Measurements from ENCODE around the gene DAPK1.

DAPK1 gene

DNA sequence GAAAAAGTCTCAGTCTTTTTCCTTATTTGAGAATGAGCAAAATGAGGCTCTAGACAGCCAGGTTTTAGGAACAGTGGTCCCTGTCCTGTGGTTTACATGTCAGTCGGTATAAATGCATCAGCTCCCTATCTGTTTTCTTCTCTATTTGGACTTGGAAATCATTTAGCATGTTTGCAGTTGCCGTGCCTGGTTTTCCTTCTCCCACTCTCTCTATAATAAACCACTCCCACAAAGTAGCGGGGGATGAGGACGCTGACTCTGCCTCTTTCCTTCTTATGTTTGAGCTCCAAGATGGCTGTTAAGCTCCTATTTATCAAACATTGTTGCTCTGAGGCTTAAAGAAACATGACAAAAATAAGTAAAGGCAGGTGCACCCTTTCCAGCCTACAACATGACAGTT, 171.1 kb downstream of the DAPK1 start:
- DNase-seq (ENCODE audit: low read depth in 2 of 2), result no peak

DNA sequence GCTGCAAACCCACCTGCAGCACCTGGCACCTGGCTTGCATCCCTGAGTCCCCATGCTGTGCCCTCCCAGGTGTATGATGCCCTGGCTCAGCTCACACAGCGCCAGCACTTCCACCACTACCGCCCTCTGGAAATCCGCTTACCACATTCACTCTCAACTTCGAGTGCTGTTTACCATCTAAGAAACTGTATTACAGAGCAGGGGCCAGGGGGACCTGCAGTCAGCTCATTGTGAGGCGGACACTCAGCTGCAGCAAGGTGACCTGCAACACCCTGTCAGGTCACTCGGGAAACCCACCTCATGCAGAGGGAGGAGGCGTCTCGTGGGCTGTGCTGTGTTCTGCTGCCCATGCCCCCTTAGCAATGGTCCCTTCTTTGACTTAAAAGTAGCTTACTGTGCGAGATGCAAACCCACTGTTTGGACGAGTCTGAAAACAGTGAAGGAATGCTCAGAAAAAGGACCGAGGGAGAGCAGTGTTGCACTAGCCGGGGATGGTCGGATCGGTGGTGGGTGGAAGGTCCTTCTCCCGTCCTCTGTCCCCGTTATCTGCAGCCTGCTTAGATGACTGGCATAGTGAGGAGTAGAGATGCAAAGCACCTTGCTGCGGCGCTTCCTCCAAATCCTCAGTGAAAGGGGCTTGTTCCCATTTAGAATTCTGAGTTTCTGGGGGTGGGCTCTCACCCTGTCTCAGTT, 173.1 kb downstream of the DAPK1 start:
- DNase-seq (ENCODE audit: low read depth in 2 of 2), result no peak

DNA sequence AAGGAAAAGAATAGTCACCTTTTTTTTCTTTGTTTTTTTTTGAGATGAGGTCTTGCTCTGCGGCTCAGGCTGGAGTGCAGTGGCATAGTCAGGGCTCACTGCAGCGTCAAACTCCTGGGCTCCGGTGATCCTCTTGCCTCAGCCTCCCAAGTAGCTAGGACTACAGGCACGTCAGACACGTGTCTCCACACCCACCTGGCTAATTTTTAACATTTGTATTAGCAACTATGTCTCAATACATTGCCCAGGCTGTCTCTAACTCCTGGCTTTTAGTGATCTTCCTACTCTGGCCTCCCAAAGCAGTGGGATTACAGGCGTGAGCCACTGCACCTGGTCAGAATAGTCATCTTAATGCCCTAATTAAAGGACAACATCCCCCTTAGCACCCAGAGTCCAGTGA, 173.8 kb downstream of the DAPK1 start:
- DNase-seq (ENCODE audit: low read depth in 2 of 2), result no peak

DNA sequence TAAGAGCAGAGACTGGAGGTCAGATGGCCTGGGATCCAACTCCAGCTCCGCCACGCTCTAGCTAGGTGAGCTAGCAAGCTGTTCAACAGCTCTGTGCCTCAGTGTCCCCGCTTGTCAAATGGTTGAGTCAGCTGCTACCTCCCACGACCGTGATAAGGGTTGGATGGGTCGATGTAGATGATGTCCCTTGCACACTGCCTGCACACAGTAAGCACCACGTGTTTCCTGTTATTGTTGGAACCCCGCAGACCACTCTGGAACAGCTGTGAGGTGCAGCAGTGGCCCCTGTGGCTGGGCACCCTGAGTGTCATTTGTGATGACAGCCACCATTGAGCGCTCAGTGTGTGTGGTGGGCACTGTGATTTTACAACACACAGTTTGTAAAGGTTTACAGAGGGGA, 174.3 kb downstream of the DAPK1 start:
- DNase-seq (ENCODE audit: low read depth in 2 of 2), result no peak

DNA sequence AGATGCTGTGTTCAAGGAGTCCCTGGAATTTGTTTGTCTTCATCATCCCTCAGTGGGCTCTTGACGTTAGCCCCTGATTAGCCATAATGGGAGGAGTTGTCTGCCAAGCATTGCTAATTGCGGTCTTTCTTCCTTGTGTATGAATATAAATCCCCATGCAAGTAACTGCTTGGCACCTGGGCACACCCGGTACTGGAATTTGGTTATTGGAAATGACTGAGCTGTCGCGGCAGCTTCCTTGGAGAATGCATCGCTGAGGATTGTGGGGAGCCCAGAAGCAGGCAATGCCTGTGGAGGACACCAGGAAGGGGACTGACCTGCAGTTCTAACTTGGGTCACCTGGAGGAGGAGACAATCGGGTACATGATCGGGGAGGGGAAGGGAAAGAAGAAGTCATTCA, 174.9 kb downstream of the DAPK1 start:
- DNase-seq (ENCODE audit: low read depth in 2 of 2), result no peak

DNA sequence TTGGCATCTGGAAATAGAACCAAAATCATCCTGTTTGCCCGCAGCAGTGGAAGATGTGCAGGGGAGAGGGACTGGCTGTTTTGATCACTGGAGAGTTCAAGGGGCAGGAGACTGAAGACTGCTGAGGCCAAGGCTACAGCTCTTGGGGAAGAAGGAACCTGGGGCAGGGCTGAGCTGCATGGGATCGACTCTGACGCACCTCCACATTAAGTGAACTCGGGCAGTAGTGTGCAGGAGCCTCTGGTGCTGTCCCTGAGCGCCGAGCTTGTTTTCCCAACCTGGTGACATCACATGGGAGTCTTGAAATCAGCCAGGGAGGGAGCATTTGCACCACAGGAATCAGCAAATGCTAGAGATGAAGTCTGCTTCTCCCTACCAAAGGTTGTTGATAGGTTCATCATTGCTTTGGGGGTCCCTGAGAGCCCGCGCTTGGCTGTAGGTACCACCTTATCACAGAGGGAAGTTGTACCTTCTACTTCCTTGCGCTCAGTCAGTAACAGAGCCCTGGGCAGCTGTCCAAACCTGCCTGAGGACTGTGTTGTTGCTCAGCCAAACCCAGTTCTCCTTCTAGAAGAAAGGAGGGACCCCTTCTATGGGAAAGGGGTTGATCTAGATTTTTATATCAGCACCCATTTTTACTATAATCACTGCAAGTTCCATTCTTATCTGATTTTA, 175.9 kb downstream of the DAPK1 start:
- no peak for DNase-seq (ENCODE audit: low read depth in 2 of 2)

DNA sequence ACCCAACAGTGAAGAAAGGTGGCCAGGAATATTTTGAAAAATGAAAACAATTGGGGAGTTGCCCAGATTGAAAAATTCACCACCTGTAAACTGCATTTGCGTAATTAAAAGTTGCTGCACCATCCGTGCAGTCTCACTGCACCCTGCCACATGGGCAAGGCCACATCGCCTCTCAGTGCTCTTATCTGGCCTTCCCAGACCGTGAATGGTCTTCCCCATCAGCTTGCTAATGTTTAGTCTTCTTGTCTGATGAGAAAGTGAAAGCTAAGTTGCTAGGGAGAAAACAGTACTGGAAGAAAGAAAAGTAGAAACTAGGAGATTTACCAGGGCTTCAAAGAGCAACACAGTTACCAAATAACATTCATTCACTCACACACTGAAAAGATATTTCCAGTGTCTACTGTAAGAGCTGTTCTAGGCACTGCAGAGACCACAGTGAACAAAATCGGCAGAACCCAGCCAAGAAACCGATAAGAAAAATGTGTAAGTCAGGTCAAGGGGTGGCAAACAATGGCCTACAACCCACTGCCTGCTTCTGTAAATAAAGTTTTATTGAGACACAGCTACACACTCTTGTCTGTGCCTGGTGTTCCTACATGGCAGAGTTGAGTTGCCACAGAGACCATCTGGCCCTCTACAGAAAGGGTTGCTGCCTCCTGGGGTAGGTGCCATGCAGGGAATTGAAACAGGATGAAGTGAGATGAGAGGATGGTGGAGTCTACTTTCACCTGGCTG, 177.1 kb downstream of the DAPK1 start:
- no peak for DNase-seq (ENCODE audit: low read depth in 2 of 2)

DNA sequence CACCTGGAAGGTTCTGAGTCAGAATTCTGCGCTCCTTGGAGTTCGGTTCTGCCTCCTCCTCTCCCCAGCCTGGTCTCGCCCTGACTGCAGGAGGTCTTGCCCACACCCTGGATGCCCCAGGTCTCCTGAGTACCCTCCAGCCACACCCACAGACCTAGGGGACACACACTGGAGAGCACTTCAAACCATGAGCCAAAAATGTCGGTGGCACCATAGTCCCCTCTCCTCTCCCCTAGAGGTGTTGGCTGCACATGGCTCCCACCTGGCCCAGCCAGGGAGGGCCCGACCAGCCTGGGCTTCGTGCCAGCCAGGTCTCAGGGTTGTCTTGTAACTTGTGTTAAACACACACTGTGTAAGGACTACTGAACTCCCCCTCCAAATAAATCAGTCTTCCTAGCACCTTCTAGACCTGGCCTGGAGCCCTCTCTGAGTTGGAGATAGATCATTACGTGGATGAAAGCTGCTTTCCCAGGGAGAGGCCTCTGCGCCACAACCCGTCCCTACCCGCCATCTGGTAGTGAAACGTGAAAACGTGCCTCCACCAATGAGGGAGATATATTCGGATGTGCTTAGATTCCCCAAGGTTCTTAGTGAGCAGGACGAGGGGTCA, 178.3 kb downstream of the DAPK1 start:
- no peak for DNase-seq (ENCODE audit: low read depth in 2 of 2)

DNA sequence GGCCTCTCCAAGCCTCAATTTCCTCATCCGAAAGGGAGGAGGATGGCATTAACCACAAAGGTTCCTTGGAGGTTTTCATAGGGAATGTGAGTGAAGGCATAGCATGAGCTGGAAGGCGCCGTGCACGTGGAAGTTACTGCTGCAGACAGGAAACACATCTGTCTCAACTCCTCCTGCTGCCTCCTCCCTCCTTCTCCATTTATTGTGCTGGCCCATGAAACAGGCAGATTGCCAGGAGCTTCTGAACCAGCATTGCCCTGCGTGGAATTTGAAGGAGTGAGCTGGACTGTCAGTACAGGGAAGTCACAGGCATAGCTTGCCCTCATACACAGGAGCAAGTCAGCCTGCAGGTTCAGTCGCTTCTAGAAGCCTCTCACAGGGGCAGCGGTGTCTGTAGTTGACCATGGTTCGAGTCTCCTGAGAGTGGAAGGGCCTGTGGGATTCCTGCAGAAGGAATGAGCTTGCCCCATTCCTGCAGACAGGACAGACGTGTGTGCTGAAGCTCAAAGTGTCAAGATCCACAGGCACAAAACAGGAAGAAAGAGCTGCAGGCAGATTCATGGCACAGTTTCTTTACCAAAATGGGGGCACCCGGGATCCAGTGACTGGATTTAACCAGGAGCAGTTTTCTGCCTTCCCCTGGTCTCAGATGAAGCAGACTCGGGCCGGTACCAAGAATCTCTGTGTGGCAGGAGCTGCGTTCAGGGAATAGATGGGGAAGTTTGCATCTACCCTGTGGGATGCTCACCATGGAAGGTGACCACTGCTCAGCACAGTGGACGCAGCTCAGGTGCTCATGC, 179.5 kb downstream of the DAPK1 start:
- DNase-seq (ENCODE audit: low read depth in 2 of 2), result no peak

DNA sequence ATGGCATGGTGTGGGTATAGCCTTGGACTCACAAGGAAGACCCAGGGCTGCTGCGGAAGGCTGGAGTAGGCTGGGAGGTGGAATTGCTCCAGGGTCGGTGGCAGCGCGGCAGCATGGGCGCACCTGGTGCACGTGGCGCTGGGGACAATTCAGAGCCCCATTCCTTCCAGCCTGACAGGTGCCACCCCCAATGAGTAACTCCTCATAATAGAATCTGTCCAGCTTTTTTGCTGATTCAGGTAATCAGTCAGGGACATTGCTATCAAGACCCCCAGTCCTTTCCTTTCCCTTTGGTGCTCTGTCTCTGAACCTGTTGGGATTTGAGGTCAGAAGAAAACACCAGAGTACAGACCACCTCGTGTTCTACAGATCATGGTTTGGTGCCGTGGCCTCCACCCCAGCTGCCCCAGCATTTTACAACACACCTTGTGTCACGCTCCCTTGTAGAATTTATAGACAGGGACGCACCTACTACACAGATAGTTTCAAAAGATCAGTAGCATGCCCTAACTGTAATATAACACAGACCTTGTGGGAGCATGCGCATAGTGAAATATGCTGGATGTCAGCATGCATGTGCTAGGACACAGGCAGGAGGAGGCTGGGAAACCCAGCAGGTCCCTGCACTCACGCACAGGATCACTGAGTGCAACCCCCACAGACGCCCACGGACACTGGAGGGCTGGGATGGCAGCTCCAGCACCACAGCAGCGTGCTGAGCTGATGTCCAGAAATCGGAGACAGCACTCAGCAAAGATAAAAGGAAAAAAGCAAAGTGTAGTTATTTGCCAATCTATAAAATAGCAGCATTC, 180.3 kb downstream of the DAPK1 start:
- no peak for DNase-seq (ENCODE audit: low read depth in 2 of 2)

DNA sequence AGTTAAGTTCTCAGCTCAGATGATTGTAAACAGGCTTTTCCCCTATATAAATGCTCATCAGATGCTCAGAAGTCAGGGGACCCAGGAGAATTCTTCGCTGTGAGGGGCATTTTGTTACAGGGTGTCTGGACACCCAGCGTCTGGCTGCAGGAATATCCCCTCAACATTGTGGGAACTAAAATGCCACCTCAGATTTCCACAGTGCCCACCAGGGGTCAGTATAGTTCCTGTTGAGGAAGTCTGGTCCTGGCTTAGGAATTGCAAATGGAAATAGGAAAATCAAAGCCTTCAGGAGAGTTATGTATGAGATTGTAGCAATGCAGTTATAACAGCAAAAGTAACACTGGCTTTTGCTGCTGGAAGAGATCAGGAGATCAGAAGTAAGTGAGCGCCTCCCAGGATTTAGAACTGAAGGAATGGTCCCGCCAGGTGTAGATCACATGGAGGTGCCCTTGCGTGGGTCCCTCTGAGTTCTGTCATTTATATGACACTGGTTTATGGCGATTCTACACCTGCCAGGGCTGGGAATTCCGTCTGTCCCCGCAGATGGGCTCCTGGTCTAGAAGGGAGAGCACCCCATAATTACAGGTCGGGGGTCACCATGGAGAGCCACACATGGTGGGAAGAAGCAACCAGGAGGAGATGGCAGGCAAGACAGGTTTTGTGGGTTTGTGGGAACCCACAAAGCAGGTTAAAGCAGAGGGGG, 181.1 kb downstream of the DAPK1 start:
- DNase-seq (ENCODE audit: low read depth in 2 of 2), result no peak

DNA sequence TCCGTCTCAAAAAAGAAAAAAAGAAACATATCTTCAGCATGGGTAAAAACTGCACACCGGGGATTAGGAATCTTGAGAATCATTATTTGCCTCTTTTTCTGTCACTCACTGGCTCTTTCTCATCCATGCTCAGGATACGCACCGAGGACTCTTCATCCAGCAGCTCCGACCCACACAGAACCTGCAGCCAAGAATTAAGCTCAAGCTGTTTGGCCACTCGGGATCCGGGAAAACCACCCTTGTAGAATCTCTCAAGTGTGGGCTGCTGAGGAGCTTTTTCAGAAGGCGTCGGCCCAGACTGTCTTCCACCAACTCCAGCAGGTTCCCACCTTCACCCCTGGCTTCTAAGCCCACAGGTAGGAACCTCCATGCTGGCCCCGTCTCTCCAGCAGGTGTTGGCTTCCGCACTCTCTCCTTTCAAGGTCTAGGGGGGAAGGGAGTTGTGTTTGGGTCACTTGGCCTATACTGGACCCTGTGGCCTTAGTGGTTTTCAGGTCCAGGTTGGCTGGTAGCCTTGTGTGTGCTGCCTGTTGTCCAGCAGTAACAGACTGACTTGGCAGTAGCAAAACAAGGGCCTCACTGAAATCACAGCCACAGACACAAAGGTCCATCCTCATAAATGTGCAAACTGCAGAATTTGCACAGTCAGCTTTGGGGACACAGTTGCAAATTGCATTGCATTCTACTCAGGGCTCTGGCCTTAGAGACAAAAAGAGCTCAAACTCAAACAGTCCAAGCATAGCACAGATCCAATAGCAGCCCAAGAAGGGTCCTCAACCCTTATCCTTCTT, 183.8 kb downstream of the DAPK1 start:
- DNase-seq (ENCODE audit: low read depth in 2 of 2), result no peak

DNA sequence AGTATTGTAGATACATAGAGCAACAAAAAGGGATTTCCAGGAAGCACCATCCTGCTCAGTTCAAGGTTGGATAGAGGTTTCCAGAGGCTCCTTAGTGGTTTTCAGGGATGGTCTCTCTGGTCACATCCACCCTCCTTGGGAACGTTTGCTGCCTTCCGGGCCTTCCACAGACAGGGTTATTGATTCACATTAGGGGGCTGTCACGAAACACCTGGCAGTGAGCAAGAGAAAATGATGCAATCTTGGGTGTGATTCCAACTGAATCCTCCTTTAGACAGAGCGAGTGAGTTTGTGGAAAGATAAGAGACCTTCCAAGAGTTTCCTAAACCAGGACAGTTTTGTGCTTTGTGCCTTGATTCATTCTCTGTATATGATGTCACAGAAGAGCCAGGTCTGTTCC, 184.4 kb downstream of the DAPK1 start:
- DNase-seq (ENCODE audit: low read depth in 2 of 2), result no peak

DNA sequence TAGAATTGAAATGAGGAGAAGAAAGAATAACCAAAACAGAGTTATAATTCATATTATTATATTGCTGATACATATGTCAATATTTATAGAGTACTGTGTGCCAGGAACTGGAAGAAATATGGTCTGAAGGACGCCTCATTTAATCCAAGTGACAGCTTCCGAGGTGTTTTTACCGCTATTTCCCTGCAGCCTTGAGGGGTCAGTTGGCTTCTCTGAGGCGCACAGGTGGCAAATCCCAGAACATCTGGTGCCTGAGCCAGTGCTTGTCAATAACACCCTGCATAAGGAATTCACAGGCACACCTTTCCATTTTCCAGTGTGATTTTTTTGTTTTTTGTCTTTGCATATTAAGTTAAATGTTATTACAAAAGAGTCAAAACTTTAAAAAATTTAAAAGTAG, 185.0 kb downstream of the DAPK1 start:
- no peak for DNase-seq (ENCODE audit: low read depth in 2 of 2)

DNA sequence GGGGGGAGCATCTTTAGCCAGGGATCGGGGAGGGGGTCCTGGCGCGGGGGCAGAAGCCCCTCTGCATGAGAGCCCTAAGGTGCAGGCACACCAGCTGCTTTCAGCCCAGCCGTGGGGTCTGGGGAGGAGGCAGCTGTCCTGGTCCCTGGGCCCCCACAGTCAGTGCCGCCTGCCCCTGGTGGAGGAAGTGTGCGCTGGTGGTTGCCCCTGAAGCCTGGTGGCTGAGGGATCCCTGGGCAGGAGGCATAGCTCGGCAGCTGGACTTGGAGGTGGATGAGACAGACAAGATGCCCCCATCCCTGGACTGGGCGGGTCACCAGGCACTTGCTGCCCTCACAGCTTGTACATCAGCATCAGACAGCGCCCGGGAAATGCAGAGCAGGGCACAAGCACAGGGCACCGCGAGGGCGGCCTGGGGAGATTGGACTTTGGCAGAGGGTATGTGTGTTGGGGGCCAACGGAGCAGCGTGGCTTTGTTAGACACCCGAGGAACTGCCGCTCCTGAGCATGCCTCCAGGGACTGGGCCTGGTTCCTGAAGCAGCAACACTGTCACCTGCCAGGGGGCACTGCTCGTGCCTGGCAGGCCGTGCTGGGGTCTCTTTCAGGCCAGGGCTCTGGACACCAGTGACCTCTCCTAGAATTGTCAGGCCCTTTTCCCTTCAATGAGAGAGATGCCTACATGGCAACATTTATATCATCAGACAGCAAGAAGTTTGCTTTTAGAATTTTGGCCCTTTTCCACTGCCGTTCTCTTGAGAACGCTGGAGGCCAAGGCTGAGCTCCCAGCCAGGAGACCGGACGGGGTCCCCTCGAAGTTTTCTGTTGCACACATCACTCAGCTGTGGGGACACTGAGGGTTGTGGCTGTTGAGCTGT, 186.3 kb downstream of the DAPK1 start:
- no peak for DNase-seq (ENCODE audit: low read depth in 2 of 2)

DNA sequence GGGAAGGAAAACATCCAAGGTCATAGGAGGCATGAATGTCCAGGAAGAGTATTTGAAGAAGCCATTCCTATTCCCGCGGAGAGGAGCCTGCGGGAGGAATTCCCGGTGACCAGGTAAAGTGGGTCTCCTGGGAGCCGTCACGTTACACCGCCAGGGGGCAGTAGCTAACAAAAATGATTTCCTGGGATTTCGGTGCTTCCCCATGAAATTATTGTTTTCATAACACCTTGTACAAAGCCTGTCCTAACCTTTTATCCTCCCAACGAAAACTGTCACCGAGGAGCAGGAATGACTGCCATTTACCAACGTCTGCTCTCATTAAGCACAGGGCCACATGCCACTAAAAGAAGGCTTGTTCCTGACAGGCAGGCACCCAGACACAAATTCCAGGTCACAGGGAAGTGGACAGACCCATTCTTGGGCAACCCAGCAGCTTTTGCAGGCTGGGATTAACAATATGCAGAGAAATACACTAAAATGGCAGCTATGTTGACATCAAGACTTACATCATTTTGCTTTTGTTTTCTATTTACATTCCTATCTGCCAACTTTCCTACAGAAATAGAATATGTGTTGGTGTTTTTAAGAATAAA, 187.1 kb downstream of the DAPK1 start:
- DNase-seq (ENCODE audit: low read depth in 2 of 2), result no peak

DNA sequence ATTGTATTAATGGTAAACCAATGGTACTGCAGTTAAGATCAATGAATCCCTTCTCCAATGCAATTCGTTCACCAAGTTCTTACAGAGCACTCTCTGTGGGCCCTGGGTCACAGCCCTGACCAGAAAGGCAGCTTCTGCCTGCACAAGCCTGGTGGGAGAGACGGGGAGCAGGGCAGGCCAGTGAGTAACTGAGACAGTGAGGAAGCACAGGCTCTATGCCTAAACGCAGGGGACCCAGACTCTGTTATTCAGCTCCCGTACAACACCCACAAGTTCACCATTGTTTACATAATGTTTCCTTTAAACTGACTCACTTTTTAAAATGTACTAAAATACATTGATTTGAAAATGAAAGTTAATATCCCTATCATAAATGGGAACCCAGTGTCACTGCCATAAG, 187.8 kb downstream of the DAPK1 start:
- no peak for DNase-seq (ENCODE audit: low read depth in 2 of 2)

DNA sequence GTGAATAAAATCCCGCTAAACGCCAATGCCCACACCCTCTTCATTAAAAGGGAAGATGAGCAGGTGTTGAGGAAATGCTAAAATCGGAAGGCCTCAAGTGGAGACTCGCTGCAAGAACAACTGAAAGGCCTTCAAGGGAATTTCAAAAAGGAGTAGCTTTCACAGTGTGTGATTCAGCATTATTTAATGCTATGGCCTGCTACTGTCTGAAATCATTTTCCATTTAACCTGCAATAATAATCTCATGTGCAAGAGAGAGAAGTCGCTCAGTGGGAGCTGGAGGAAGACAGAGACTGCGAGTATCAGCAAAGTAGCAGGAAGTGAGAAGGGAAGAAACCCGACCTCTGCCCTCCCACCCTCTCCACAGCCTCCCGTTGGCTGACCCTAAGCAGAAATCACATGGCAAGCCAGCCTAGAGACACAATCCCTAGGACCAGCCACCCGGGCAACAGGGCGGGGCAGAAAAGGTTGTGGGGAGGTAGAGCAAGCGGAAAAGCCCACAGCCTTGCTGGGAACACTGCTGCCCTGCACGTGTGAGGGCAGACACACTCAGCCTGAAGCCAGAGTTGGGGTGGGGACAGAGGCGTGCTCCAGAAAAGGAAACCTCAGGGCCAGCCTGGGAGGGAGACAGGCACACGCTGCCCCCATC, 188.3 kb downstream of the DAPK1 start:
- DNase-seq (ENCODE audit: low read depth in 2 of 2), result no peak
